SJCRH30 (cell line): ENCODE data around the gene SIK2. TPM values are rescaled to one million over a fixed set of nuclear protein-coding genes. Genes with fewer than 3 reads are reported as not detected.

Source experiments
- total RNA-seq: library from RNA; depleted of rRNA; stranded (reverse); fragments of >200 nt; shearing (Covaris generic); gene quantifications from 2 replicates; pipeline ENCODE4 v1.2.3, GENCODE V29; 2014; rRNA removed

Gene SIK2
- total RNA-seq, 1 experiment from 2014 or later, result 8.5 TPM

Other genes starting within 250 kb of the SIK2 start
- not detected in 2 replicates for gene POU2AF1, start 223.2 kb upstream of the SIK2 start, total RNA-seq
- not detected in 2 replicates for gene BTG4, start 90.1 kb upstream of the SIK2 start, total RNA-seq
- gene HOATZ, start 87.7 kb upstream of the SIK2 start, total RNA-seq, result not detected in 2 replicates
- gene LAYN, start 61.7 kb upstream of the SIK2 start, total RNA-seq, result 0.67 and 0.86 TPM in 2 replicates
- gene PPP2R1B, start 163.9 kb downstream of the SIK2 start, total RNA-seq, result 29.8 and 35.4 TPM in 2 replicates